Measurements from ENCODE around the gene TRMT1. TPM values are rescaled to one million over a fixed set of nuclear protein-coding genes. Genes with fewer than 3 reads are reported as not detected.

TRMT1 gene
- total and polyA plus RNA-seq, 2 of the 8 experiments (the other 6 are each of a cell fraction or from before 2014, with no cell fraction given): 77.4 to 99.3 TPM

GRCh38 chr19:13092606-13093235, 23.8 kb downstream of the TRMT1 start:
- Histone ChIP-seq H3K14ac (ENCODE audit: insufficient read length) (no peak overlapping the region), H3K56ac (replicated peaks; ENCODE audit: insufficient read length, low read depth, low read length) (no peak overlapping the region), H3K27me3 (replicated peaks in 1 of 4; ENCODE audit: control insufficient read depth in 3 of 4, extremely low read depth in 1 of 4, insufficient read depth in 3 of 4, low read length in 3 of 4) (peaks cover 4 to 63% (median 37%) of the 10 kb centered on the region in 4 experiments), H2BK12ac (ENCODE audit: low read depth, low read length) (no peak overlapping the region), H4K91ac (replicated peaks; ENCODE audit: insufficient read length, low read length) (no peak overlapping the region), H2BK5ac (ENCODE audit: low read depth, low read length) (no peak overlapping the region), H3K23me2 (ENCODE audit: low read depth, low read length) (peaks cover 3% of the 10 kb centered on the region; the same call in 1 of the 2 replicates), H2BK120ac (replicated peaks; ENCODE audit: low read depth, low read length) (no peak overlapping the region), H3K4me3 (ENCODE audit: extremely low read depth in 1 of 4, insufficient read depth in 2 of 4, low read depth in 3 of 4, low read length in 4 of 4) (no peak overlapping the region), H3K4me1 (replicated peaks in 1 of 4; ENCODE audit: control insufficient read depth in 3 of 4, insufficient read depth in 4 of 4, low read length in 3 of 4) (peaks cover 0 to 18% (median 16%) of the 10 kb centered on the region in 4 experiments; a peak in 5 of 7 replicates), H4K5ac (ENCODE audit: insufficient read length, low read depth, low read length) (no peak overlapping the region), H4K20me1 (replicated peaks in 1 of 2; ENCODE audit: control insufficient read depth in 1 of 2, insufficient read depth in 2 of 2, low read length in 2 of 2) (peaks cover 2% of the 10 kb centered on the region in 2 experiments), H3K9me3 (ENCODE audit: insufficient read depth in 2 of 2, low read depth in 1 of 2, low read length in 1 of 2) (no peaks in the 10 kb centered on the region), H3K4ac (replicated peaks; ENCODE audit: insufficient read length, low read depth, low read length) (no peak overlapping the region), H3K23ac (ENCODE audit: insufficient read length) (no peak overlapping the region), H4K8ac (ENCODE audit: extremely low read depth, insufficient read depth, low read length) (no peak overlapping the region; the same call in 1 of the 2 replicates), H2BK20ac (ENCODE audit: low read length) (peak overlapping the region; percentile 13; the same call in 1 of the 2 replicates), H2AFZ (ENCODE audit: low read length) (no peak overlapping the region), H3K18ac (ENCODE audit: extremely low read depth, low read length) (no peak overlapping the region), H3K4me2 (ENCODE audit: insufficient read depth in 1 of 2, low read depth in 2 of 2, low read length in 2 of 2) (no peak overlapping the region), H3K27ac (ENCODE audit: low read depth, low read length) (no peak overlapping the region), H3K9ac (replicated peaks in 1 of 4; ENCODE audit: extremely low read depth in 1 of 4, low read depth in 3 of 4, low read length in 3 of 4) (no peak overlapping the region), H2BK15ac (ENCODE audit: low read length) (no peak overlapping the region; the same call in 1 of the 2 replicates), H3K36me3 (ENCODE audit: control insufficient read depth in 2 of 4, insufficient read depth in 4 of 4, low read length in 3 of 4) (no peaks in the 10 kb centered on the region), H3K79me1 (ENCODE audit: low read depth, low read length) (no peaks in the 10 kb centered on the region), H2AK5ac (ENCODE audit: low read depth, low read length) (no peak overlapping the region), H3K79me2 (ENCODE audit: control insufficient read depth in 1 of 2, insufficient read depth in 2 of 2, low read length in 2 of 2) (no peaks in the 10 kb centered on the region)
- no peak for TF ChIP-seq RXRA (IDR thresholded peaks at IDR 0.05; ENCODE audit: insufficient read depth, low read depth, low read length)
- no peak for TF ChIP-seq YY1 (IDR thresholded peaks at IDR 0.05; ENCODE audit: low read depth, low read length)
- no peak for TF ChIP-seq KDM5A (IDR thresholded peaks at IDR 0.05; ENCODE audit: low read length)
- no peak for TF ChIP-seq CHD2 (IDR thresholded peaks at IDR 0.05; ENCODE audit: low read length)
- TF ChIP-seq ASH2L (IDR thresholded peaks at IDR 0.05; ENCODE audit: low read length): no peak
- TF ChIP-seq POLR2AphosphoS5 (IDR thresholded peaks at IDR 0.05; ENCODE audit: low read depth, low read length): no peak
- TF ChIP-seq SIN3A (conservative IDR thresholded peaks at IDR 0.05 in 1 of 2, IDR thresholded peaks at IDR 0.05 in 1 of 2; ENCODE audit: low read depth in 1 of 2, low read length in 2 of 2): no peak
- TF ChIP-seq HDAC6 (IDR thresholded peaks at IDR 0.05; ENCODE audit: low read depth, low read length): no peak
- no peak for TF ChIP-seq NRF1 (IDR thresholded peaks at IDR 0.05; ENCODE audit: low read depth, low read length)
- TF ChIP-seq, protein P1, sequence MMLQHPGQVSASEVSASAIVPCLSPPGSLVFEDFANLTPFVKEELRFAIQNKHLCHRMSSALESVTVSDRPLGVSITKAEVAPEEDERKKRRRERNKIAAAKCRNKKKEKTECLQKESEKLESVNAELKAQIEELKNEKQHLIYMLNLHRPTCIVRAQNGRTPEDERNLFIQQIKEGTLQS (IDR thresholded peaks at IDR 0.05; ENCODE audit: insufficient read depth, low read depth, low read length): no peak
- no peak for TF ChIP-seq ZNF274 (IDR thresholded peaks at IDR 0.05; ENCODE audit: borderline replicate concordance, extremely low read depth, low read length)
- ChIA-PET CTCF (ENCODE audit: partially characterized antibody) (interaction anchor here (0.8 to 48.8 kb wide), 15 partner anchors 12 to 129 kb away, joined by 3 to 1145 read pairs (median 20); partner anchors contain the start of gene DAND5), POLR2A (ENCODE audit: partially characterized antibody) (interaction anchor here (1.2 to 3.8 kb wide), 8 partner anchors 7 to 127 kb away, joined by 3 to 11 read pairs (median 6); no protein-coding TSS in a partner anchor)
- FAIRE-seq: no peak
- 85% methylated on average over 14 of the region's 14 CpGs; no CpG with 5 or more reads in 1 of the 2 experiments for WGBS, 2 experiments (ENCODE audit: extremely low coverage in 1 of 2, insufficient coverage in 1 of 2, insufficient read length in 1 of 2, insufficient replicate concordance in 2 of 2, low coverage in 1 of 2, low lambda C conversion rate in 2 of 2, missing lambda C conversion rate in 1 of 2)
- no peak for DNase-seq (ENCODE audit: low read depth in 1 of 2, low spot score in 2 of 2)

Data from H1 (cell line).